MCF 10A (cell line): ENCODE data around the gene ZNF668. TPM values are rescaled to one million over a fixed set of nuclear protein-coding genes. Genes with fewer than 3 reads are reported as not detected.

ENCODE experiments used
- BruUV-seq: library from RNA; stranded (reverse); fragments of 400-500 nt; replicated peaks from 2 replicates; lab custom pipeline; 2021; lab: Mats Ljungman, UMichigan
- CTCF ChIA-PET: fragments of 300-600 bp; sonication (Branson Sonifier 250); formaldehyde crosslinking; extraction: SDS; loops from one replicate; lab custom pipeline; 2021; ENCODE audit warnings: antibody characterized with exemption, inconsistent platforms; lab: Yijun Ruan, JAX
- POLR2A ChIA-PET: fragments of 300-600, 350-650 bp; sonication (Branson Sonifier 250); formaldehyde crosslinking; extraction: SDS; loops from one replicate; lab custom pipeline; 2020; ENCODE audit warnings: antibody characterized with exemption, inconsistent platforms; lab: Yijun Ruan, JAX
- DNase-seq: peaks from one replicate; pipeline ENCODE4 v3.0.0-alpha.2; 2018; ENCODE audit not compliant: unreplicated experiment
- H3K27ac Mint-ChIP-seq: one replicate; pipeline ENCODE4 v1.8.0; 2022; ENCODE audit warnings: mild to moderate bottlenecking, low read depth, mixed read lengths; ENCODE audit not compliant: unreplicated experiment
- H3K27me3 Mint-ChIP-seq: one replicate; pipeline ENCODE4 v1.8.0; 2022; ENCODE audit warnings: mixed read lengths; ENCODE audit not compliant: insufficient read depth, unreplicated experiment
- H3K36me3 Mint-ChIP-seq: one replicate; pipeline ENCODE4 v1.8.0; 2022; ENCODE audit warnings: mild to moderate bottlenecking, moderate library complexity, mixed read lengths; ENCODE audit not compliant: insufficient read depth, unreplicated experiment
- H3K4me1 Mint-ChIP-seq: one replicate; pipeline ENCODE4 v1.8.0; 2022; ENCODE audit warnings: mixed read lengths; ENCODE audit not compliant: insufficient read depth, unreplicated experiment
- H3K4me3 Mint-ChIP-seq: one replicate; pipeline ENCODE4 v1.8.0; 2022; ENCODE audit warnings: mild to moderate bottlenecking, moderate library complexity, mixed read lengths; ENCODE audit not compliant: unreplicated experiment
- H3K9me3 Mint-ChIP-seq: one replicate; pipeline ENCODE4 v1.8.0; 2022; ENCODE audit warnings: mixed read lengths; ENCODE audit not compliant: unreplicated experiment
- CTCF ChIP-seq: fragments of 200-600 bp; IDR thresholded peaks from one replicate; pipeline ENCODE4 v1.8.0; 2022; ENCODE audit warnings: antibody characterized with exemption, mild to moderate bottlenecking; ENCODE audit not compliant: unreplicated experiment
- intact Hi-C: fragments of 100-400 bp; cut with micrococcal nuclease; formaldehyde crosslinking; loops from 2 replicates; pipeline ENCODE4 v1.14.1; 2022
- total RNA-seq: library from RNA; stranded (reverse); gene quantifications from 2 replicates; pipeline ENCODE4 v1.2.3, GENCODE V29; 2022

Gene ZNF668
- total RNA-seq, 1 experiment from 2014 or later = 11.9 TPM

DNA sequence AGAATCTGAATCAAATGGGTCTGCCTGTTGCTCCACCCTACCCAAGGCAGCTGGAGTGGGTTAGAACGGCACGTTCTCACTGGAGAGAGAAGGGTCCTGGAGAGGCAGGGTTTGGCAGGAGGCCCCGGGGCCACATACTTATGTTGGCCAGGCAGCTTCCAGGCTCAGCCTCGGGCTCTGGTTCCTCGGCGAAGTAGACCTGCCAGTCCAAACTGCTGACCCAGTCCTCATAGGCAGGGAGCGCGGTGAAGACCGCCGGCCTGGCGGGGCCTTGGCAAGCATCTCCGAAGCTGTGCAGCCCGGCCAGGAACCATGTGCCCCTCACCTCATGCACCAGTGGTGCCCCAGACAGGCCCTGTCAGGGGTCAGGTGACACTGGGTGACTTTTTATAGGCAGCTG is 9.9 kb upstream of the ZNF668 start:
- H3K4me1 Mint-ChIP-seq = peaks cover 6% of the 10 kb centered on the region
- H3K36me3 Mint-ChIP-seq = peaks cover 13% of the 10 kb centered on the region
- CTCF ChIA-PET = interaction anchor here (2.5 kb wide), 1 partner anchor 99 kb away, joined by 13 read pairs; the partner anchor contains the start of gene HSD3B7
- no peak for TF ChIP-seq CTCF
- POLR2A ChIA-PET = interaction anchor here (2.0 kb wide), 1 partner anchor 10 kb away, joined by 6 read pairs; the partner anchor contains the start of genes ZNF646 and ZNF668
- BruUV-seq = no TSS peak
- intact Hi-C loops = no loop called here
- no peak overlapping the region for H3K27ac Mint-ChIP-seq
- H3K9me3 Mint-ChIP-seq = no peaks in the 10 kb centered on the region
- no peak overlapping the region for H3K4me3 Mint-ChIP-seq
- no peaks in the 10 kb centered on the region for H3K27me3 Mint-ChIP-seq
- no peak for DNase-seq

DNA sequence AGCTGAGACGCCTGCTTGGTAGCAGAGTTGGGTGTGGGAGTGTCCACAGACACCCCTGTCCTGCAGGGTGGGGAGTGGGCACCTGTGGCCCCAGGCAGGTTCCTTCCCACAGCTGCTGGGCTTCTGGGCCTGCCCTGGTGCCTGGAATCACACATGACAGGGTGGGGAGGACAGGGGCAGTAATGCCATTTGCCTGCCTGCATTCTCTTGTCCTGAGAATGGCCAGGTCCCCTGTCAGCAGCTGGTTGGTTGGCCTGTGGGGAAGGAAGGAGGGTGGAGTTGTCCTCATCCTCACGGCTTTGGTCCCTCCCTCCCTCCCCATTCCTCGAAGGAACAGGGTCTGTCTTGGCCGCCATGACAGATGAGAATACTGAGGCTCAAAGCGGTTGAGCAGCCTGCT is 9.5 kb upstream of the ZNF668 start:
- no peak overlapping the region for H3K4me3 Mint-ChIP-seq
- no peak overlapping the region for H3K27ac Mint-ChIP-seq
- no peaks in the 10 kb centered on the region for H3K27me3 Mint-ChIP-seq
- intact Hi-C loops = no loop called here
- no TSS peak for BruUV-seq
- no peak for TF ChIP-seq CTCF
- peaks cover 13% of the 10 kb centered on the region for H3K36me3 Mint-ChIP-seq
- H3K4me1 Mint-ChIP-seq = peaks cover 6% of the 10 kb centered on the region
- H3K9me3 Mint-ChIP-seq = no peaks in the 10 kb centered on the region
- ChIA-PET POLR2A (interaction anchor here (2.0 kb wide), 1 partner anchor 10 kb away, joined by 6 read pairs; the partner anchor contains the start of genes ZNF646 and ZNF668), CTCF (no interaction called here)
- no peak for DNase-seq

DNA sequence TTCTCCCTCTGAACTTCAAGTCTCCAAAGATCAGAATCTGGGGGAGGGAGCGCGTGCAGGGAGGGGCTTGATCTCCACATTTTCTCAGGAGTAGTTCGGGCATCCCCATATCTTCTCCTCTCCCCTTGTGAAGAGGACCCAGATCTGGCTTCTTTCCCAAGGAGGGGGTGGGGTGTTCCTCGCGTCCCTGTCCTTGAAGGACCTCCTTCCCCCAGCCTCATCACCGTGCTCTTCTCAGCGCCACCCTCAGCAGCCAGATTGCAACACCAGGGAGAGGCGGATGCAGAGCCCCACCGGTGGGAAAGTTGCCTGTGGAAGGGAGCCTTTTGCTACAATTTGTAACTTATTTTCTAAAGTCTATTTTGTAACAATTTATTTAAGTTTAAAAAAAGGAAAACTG is 9.0 kb upstream of the ZNF668 start:
- peaks cover 13% of the 10 kb centered on the region for H3K36me3 Mint-ChIP-seq
- no peak overlapping the region for H3K27ac Mint-ChIP-seq
- H3K4me1 Mint-ChIP-seq = peaks cover 6% of the 10 kb centered on the region
- no peak for TF ChIP-seq CTCF
- no peaks in the 10 kb centered on the region for H3K9me3 Mint-ChIP-seq
- intact Hi-C loops = no loop called here
- no peaks in the 10 kb centered on the region for H3K27me3 Mint-ChIP-seq
- BruUV-seq = no TSS peak
- ChIA-PET POLR2A (interaction anchor here (2.0 kb wide), 1 partner anchor 9 kb away, joined by 6 read pairs; the partner anchor contains the start of genes ZNF646 and ZNF668), CTCF (interaction anchor here (0.8 kb wide), 1 partner anchor 12 kb away, joined by 5 read pairs; the partner anchor contains the start of gene VKORC1)
- DNase-seq = no peak
- H3K4me3 Mint-ChIP-seq = no peak overlapping the region

DNA sequence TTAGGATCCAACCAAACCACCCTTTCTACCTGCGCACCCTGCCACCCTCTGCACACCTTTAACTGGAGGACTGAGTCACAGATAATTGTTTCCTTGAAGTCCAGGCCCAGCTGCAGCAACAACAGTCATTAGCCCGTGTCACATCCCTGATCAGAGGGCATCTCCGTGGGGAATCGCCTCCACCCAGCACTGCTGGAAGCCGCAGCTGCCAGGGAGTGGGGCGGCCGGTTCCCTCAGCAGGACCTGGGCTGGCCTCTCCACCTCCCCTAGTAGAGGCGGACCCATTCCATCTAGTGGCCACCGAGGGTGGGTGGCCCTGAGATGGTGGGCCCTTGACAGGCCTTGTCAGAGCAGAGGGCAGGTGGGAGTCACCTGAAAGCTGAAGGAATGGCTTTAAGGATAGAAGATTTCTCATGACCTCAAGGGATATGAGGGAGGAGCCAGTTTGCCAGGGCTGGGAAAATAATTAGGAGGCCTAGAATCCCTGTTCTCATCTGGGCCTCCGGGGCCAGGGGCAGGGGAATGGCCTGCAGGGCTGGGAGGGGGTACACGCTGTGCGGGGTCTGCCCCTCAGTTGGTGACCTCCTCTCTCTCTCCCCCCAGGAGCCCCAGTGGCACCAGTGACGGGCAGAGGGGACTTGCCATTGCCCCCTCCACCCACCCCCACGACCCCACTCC is 8.5 kb upstream of the ZNF668 start:
- Mint-ChIP-seq H3K4me3 (no peak overlapping the region), H3K4me1 (peaks cover 6% of the 10 kb centered on the region), H3K36me3 (peaks cover 17% of the 10 kb centered on the region), H3K27me3 (no peaks in the 10 kb centered on the region), H3K9me3 (no peaks in the 10 kb centered on the region), H3K27ac (peak overlapping the region; percentile 6)
- ChIA-PET CTCF (interaction anchor here (0.8 kb wide), 1 partner anchor 12 kb away, joined by 5 read pairs; the partner anchor contains the start of gene VKORC1), POLR2A (no interaction called here)
- BruUV-seq = no TSS peak
- no peak for TF ChIP-seq CTCF
- intact Hi-C loops = no loop called here
- no peak for DNase-seq
